A673 (cell line): ENCODE measurements around the gene SKAP1. TPM values are rescaled to one million over a fixed set of nuclear protein-coding genes. Genes with fewer than 3 reads are reported as not detected.

Source experiments
- BruUV-seq: library from RNA; stranded (reverse); fragments of 400-500 nt; replicated peaks from 2 replicates; lab custom pipeline; 2021; lab: Mats Ljungman, UMichigan
- CTCF ChIA-PET: fragments of 300-600 bp; sonication (Branson Sonifier 250); formaldehyde crosslinking; loops from one replicate; lab custom pipeline; 2022; ENCODE audit warnings: antibody characterized with exemption; lab: Charles Lee
- POLR2A ChIA-PET: fragments of 300-600 bp; sonication (Branson Sonifier 250); formaldehyde crosslinking; loops from one replicate; lab custom pipeline; 2022; ENCODE audit warnings: antibody characterized with exemption; ENCODE audit not compliant: low non-redundant PET; lab: Charles Lee
- DNase-seq: peaks from one replicate; pipeline ENCODE4 v3.0.0-alpha.2; 2015; ENCODE audit warnings: low spot score
- H3K27ac ChIP-seq: fragments of 200-600 bp; sonication (generic); 2 replicates; pipeline ENCODE4 v1.5.1; 2016; ENCODE audit warnings: mixed run types, low read depth, mild to moderate bottlenecking, mixed read lengths, antibody characterized with exemption, low read length; ENCODE audit not compliant: poor library complexity, severe bottlenecking
- H3K27me3 ChIP-seq: fragments of 200-600 bp; sonication (generic); replicated peaks from 2 replicates; pipeline ENCODE4 v1.6.1; 2017; ENCODE audit warnings: mixed run types, low read depth, mild to moderate bottlenecking, mixed read lengths, antibody characterized with exemption, low read length; ENCODE audit not compliant: insufficient read depth, poor library complexity
- H3K36me3 ChIP-seq: fragments of 200-600 bp; sonication (generic); 2 replicates; pipeline ENCODE4 v1.6.1; 2016; ENCODE audit warnings: mixed run types, mild to moderate bottlenecking, mixed read lengths, antibody characterized with exemption, low read length; ENCODE audit not compliant: insufficient read depth, poor library complexity, severe bottlenecking
- H3K4me1 ChIP-seq: fragments of 200-600 bp; sonication (generic); 2 replicates; pipeline ENCODE4 v1.6.1; 2017; ENCODE audit warnings: mixed run types, mild to moderate bottlenecking, mixed read lengths, antibody characterized with exemption, low read length; ENCODE audit not compliant: insufficient read depth, poor library complexity, severe bottlenecking
- H3K4me3 ChIP-seq: fragments of 200-600 bp; sonication (generic); 2 replicates; pipeline ENCODE4 v1.5.1; 2016; ENCODE audit warnings: low read depth, mixed run types, mild to moderate bottlenecking, mixed read lengths, low read length; ENCODE audit not compliant: poor library complexity, severe bottlenecking
- H3K9me3 ChIP-seq: fragments of 200-600 bp; sonication (generic); 2 replicates; pipeline ENCODE4 v1.6.1; 2016; ENCODE audit warnings: mixed run types, low read depth, mild to moderate bottlenecking, mixed read lengths, antibody characterized with exemption, low read length; ENCODE audit not compliant: poor library complexity, severe bottlenecking
- EZH2 ChIP-seq: fragments of 200-600 bp; sonication (generic); IDR thresholded peaks from 2 replicates; pipeline ENCODE4 v1.6.1; 2017; ENCODE audit warnings: borderline replicate concordance, low read depth, mild to moderate bottlenecking, mixed read lengths, antibody characterized with exemption, low read length; ENCODE audit not compliant: poor library complexity, severe bottlenecking
- intact Hi-C: fragments of 100-400 bp; cut with micrococcal nuclease; formaldehyde crosslinking; loops from one replicate; pipeline ENCODE4 v1.10.0; 2022; ENCODE audit not compliant: unreplicated experiment
- total RNA-seq: library from RNA; stranded (reverse); gene quantifications from 2 replicates; pipeline ENCODE4 v1.2.3, GENCODE V29; 2021
- TF ChIP-seq, protein P1 (sequence below): fragments of 300-800, 200-600 bp; sonication (generic); conservative IDR thresholded peaks from 2 replicates; pipeline ENCODE4 v1.5.1; 2017; ENCODE audit warnings: low read depth, mild to moderate bottlenecking, antibody characterized with exemption, low read length, moderate library complexity, mixed read lengths

SKAP1 gene
- total RNA-seq, 1 experiment from 2014 or later, result not detected

DNA sequence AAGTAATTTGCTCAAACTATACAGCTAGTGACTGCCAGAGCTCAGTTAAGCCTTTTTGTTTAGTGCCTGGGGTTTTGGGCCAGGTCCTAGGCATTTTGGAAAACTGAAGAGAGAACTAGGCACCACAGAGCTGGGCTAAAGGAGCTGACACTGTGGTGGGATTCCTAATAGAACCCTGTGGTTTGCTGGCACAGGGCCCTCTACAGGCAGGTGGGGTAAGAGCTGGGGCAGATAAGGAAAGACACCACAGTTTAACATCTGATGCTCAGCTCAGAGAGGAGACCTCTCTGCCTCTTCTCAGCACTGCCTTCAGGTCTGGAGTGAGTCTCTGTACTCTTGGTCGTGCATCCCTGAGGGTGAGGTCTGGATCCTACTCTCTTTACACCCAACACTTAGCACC is 201.3 kb downstream of the SKAP1 start:
- TF ChIP-seq, protein P1, sequence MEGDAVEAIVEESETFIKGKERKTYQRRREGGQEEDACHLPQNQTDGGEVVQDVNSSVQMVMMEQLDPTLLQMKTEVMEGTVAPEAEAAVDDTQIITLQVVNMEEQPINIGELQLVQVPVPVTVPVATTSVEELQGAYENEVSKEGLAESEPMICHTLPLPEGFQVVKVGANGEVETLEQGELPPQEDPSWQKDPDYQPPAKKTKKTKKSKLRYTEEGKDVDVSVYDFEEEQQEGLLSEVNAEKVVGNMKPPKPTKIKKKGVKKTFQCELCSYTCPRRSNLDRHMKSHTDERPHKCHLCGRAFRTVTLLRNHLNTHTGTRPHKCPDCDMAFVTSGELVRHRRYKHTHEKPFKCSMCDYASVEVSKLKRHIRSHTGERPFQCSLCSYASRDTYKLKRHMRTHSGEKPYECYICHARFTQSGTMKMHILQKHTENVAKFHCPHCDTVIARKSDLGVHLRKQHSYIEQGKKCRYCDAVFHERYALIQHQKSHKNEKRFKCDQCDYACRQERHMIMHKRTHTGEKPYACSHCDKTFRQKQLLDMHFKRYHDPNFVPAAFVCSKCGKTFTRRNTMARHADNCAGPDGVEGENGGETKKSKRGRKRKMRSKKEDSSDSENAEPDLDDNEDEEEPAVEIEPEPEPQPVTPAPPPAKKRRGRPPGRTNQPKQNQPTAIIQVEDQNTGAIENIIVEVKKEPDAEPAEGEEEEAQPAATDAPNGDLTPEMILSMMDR, result 0 out of 2 replicates have a peak, but pooled peaks have one; percentile 39
- TF ChIP-seq EZH2, result no peak

DNA sequence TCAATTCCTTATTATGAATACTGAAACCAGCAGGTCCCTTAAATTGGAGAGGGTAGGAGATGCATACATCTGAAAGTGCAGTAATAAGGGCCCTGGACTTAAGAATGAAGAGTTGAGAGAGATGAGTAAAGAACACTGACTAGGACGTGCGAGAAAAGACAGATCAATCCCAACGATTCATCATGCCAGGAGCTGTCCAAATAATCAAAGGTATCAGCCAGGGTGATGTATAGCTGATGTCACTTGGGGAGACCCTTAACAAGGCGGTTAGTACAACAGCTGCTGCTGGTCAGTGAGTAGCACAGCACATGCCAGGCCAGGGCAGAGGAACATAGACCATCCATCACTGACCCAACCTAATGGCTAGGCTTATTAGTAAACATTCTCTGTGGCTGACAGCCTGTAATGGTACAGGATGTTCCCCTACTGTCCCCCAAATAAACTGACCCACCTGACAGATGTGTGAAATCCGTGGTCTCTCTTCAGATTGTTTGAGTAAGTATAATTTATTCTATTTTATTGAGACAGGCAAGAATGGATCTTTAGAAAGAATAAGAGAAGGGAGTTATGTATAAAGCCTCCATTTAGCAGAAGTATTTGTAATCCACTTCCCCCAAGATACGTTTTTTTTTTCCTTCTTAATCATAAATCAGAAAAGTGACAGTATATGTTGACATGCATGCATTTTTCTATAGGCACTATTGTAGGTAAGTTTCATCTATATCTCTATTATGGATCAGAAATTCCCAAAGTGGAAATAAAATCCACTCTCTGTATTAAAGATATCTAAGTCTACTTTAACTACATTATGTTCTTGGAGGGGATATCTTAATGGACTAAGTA is 204.1 kb downstream of the SKAP1 start:
- CTCF ChIA-PET, result interaction anchor here (0.6 kb wide), 1 partner anchor 369 kb away, joined by 3 read pairs; no protein-coding TSS in a partner anchor
- no peak for DNase-seq
- Histone ChIP-seq H3K4me1 (peaks cover 3% of the 10 kb centered on the region), H3K27me3 (no peaks in the 10 kb centered on the region), H3K9me3 (no peaks in the 10 kb centered on the region), H3K36me3 (no peaks in the 10 kb centered on the region), H3K4me3 (no peak overlapping the region), H3K27ac (no peak overlapping the region)
- intact Hi-C loops, result no loop called here
- TF ChIP-seq, protein P1, result no peak
- no peak for TF ChIP-seq EZH2
- no TSS peak for BruUV-seq
- POLR2A ChIA-PET, result interaction anchor here (0.6 kb wide), 1 partner anchor 78 kb away, joined by 3 read pairs; no protein-coding TSS in a partner anchor

More for the DNA sequence above, 201.3 kb downstream of the SKAP1 start:
- Histone ChIP-seq H3K27me3 (no peaks in the 10 kb centered on the region), H3K9me3 (no peaks in the 10 kb centered on the region), H3K36me3 (no peaks in the 10 kb centered on the region), H3K4me3 (no peak overlapping the region), H3K27ac (no peak overlapping the region), H3K4me1 (peaks cover 3% of the 10 kb centered on the region)
- intact Hi-C loops, result no loop called here
- POLR2A ChIA-PET, result no interaction called here
- DNase-seq, result no peak
- BruUV-seq, result no TSS peak
- CTCF ChIA-PET, result interaction anchor here (1.0 kb wide), 1 partner anchor 13 kb away, joined by 3 read pairs; no protein-coding TSS in a partner anchor

DNA sequence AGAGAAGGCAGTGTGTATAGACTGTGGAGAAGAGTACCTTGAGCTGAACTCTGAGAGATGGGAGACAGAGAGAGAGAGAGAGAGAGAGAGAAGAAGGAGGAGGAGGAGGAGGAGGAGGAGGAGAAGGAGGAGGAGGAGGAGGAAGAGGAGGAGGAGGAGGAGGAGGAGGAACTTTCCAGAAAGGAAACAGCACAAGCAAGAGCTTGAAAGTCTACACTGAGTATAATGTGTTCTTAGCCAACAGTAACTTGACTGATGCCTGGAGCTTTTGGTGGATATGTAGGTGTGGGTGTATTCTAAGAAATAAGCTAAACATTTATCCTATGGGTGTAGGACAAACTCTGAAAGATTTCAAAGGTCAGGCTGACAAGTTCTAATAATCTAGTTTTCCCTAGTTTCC is 206.1 kb downstream of the SKAP1 start:
- BruUV-seq, result no TSS peak
- H3K27me3 ChIP-seq, result no peaks in the 10 kb centered on the region
- DNase-seq, result no peak
- ChIA-PET CTCF (interaction anchor here (0.7 to 1.0 kb wide), 2 partner anchors 8 to 40 kb away, joined by 3 read pairs; no protein-coding TSS in a partner anchor), POLR2A (interaction anchor here (0.6 kb wide), 2 partner anchors 404 to 775 kb away, joined by 4 to 6 read pairs; no protein-coding TSS in a partner anchor)
- TF ChIP-seq EZH2, result no peak
- TF ChIP-seq, protein P1, result no peak
- peaks cover 7% of the 10 kb centered on the region for H3K4me1 ChIP-seq
- intact Hi-C loops, result no loop called here
- H3K9me3 ChIP-seq, result no peaks in the 10 kb centered on the region
- no peak overlapping the region for H3K27ac ChIP-seq
- H3K4me3 ChIP-seq, result no peak overlapping the region
- no peaks in the 10 kb centered on the region for H3K36me3 ChIP-seq
